A673 (cell line): ENCODE results near the gene TECPR2. TPM values are rescaled to one million over a fixed set of nuclear protein-coding genes. Genes with fewer than 3 reads are reported as not detected.

Experiments
- BruUV-seq: library from RNA; stranded (reverse); fragments of 400-500 nt; replicated peaks from 2 replicates; lab custom pipeline; 2021; lab: Mats Ljungman, UMichigan
- CTCF ChIA-PET: fragments of 300-600 bp; sonication (Branson Sonifier 250); formaldehyde crosslinking; loops from one replicate; lab custom pipeline; 2022; ENCODE audit warnings: antibody characterized with exemption; lab: Charles Lee
- POLR2A ChIA-PET: fragments of 300-600 bp; sonication (Branson Sonifier 250); formaldehyde crosslinking; loops from one replicate; lab custom pipeline; 2022; ENCODE audit warnings: antibody characterized with exemption; ENCODE audit not compliant: low non-redundant PET; lab: Charles Lee
- DNase-seq: peaks from one replicate; pipeline ENCODE4 v3.0.0-alpha.2; 2015; ENCODE audit warnings: low spot score
- H3K27ac ChIP-seq: fragments of 200-600 bp; sonication (generic); 2 replicates; pipeline ENCODE4 v1.5.1; 2016; ENCODE audit warnings: mixed run types, low read depth, mild to moderate bottlenecking, mixed read lengths, antibody characterized with exemption, low read length; ENCODE audit not compliant: poor library complexity, severe bottlenecking
- H3K27me3 ChIP-seq: fragments of 200-600 bp; sonication (generic); replicated peaks from 2 replicates; pipeline ENCODE4 v1.6.1; 2017; ENCODE audit warnings: mixed run types, low read depth, mild to moderate bottlenecking, mixed read lengths, antibody characterized with exemption, low read length; ENCODE audit not compliant: insufficient read depth, poor library complexity
- H3K36me3 ChIP-seq: fragments of 200-600 bp; sonication (generic); 2 replicates; pipeline ENCODE4 v1.6.1; 2016; ENCODE audit warnings: mixed run types, mild to moderate bottlenecking, mixed read lengths, antibody characterized with exemption, low read length; ENCODE audit not compliant: insufficient read depth, poor library complexity, severe bottlenecking
- H3K4me1 ChIP-seq: fragments of 200-600 bp; sonication (generic); 2 replicates; pipeline ENCODE4 v1.6.1; 2017; ENCODE audit warnings: mixed run types, mild to moderate bottlenecking, mixed read lengths, antibody characterized with exemption, low read length; ENCODE audit not compliant: insufficient read depth, poor library complexity, severe bottlenecking
- H3K4me3 ChIP-seq: fragments of 200-600 bp; sonication (generic); 2 replicates; pipeline ENCODE4 v1.5.1; 2016; ENCODE audit warnings: low read depth, mixed run types, mild to moderate bottlenecking, mixed read lengths, low read length; ENCODE audit not compliant: poor library complexity, severe bottlenecking
- H3K9me3 ChIP-seq: fragments of 200-600 bp; sonication (generic); 2 replicates; pipeline ENCODE4 v1.6.1; 2016; ENCODE audit warnings: mixed run types, low read depth, mild to moderate bottlenecking, mixed read lengths, antibody characterized with exemption, low read length; ENCODE audit not compliant: poor library complexity, severe bottlenecking
- CTCF ChIP-seq: fragments of 300-800, 200-600 bp; sonication (generic); conservative IDR thresholded peaks from 2 replicates; pipeline ENCODE4 v1.5.1; 2017; ENCODE audit warnings: low read depth, mild to moderate bottlenecking, antibody characterized with exemption, low read length, moderate library complexity, mixed read lengths
- EZH2 ChIP-seq: fragments of 200-600 bp; sonication (generic); IDR thresholded peaks from 2 replicates; pipeline ENCODE4 v1.6.1; 2017; ENCODE audit warnings: borderline replicate concordance, low read depth, mild to moderate bottlenecking, mixed read lengths, antibody characterized with exemption, low read length; ENCODE audit not compliant: poor library complexity, severe bottlenecking
- intact Hi-C: fragments of 100-400 bp; cut with micrococcal nuclease; formaldehyde crosslinking; loops from one replicate; pipeline ENCODE4 v1.10.0; 2022; ENCODE audit not compliant: unreplicated experiment
- total RNA-seq: library from RNA; stranded (reverse); gene quantifications from 2 replicates; pipeline ENCODE4 v1.2.3, GENCODE V29; 2021

TECPR2 gene
- total RNA-seq, 1 experiment from 2014 or later, result 22.1 TPM

- Histone ChIP-seq H3K27ac (no peak overlapping the region), H3K9me3 (no peaks in the 10 kb centered on the region), H3K27me3 (no peaks in the 10 kb centered on the region), H3K36me3 (no peaks in the 10 kb centered on the region), H3K4me1 (no peaks in the 10 kb centered on the region), H3K4me3 (no peak overlapping the region)
- no TSS peak for BruUV-seq
- DNase-seq, result no peak
- no peak for TF ChIP-seq EZH2
- TF ChIP-seq CTCF, result no peak
- intact Hi-C loops, result no loop called here
- CTCF ChIA-PET, result no interaction called here
- POLR2A ChIA-PET, result no interaction called here
These were observed 133.6 kb downstream of the TECPR2 start for GRCh38 chr14:102496331-102496691.

DNA sequence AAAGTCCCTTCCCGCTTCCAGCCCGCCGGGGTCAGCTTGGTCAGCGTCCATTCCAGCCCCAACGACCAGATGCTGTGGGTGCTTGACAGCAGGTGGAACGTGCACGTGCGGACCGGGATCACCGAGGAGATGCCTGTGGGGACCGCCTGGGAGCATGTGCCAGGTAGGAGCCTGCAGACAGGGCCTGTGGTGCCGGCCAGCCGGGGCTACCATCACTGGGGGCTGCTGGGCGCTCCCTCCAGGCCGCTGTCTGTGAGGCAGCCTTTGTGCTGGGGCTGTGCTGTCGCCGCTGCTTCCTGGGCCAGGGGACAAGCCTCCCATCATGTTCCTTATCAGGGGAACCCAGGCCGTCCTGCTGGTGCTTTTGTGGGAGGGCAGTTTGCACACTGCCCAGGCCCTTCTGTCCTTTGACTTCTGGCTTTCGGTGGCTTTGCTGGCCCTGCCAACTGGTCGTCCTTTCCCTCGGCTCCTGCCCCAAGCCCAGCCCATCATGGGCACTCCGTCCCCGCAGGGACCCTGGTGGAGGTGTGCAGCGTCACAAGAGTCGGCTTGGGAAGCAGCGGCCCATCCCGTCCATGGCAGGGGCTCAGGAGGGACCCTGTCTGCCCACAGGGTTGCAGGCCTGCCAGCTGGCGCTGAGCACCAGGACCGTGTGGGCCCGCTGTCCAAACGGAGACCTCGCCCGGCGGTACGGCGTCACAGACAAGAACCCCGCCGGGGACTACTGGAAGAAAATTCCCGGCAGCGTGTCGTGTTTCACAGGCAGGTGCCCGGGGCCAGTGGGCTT, 134.4 kb downstream of the TECPR2 start:
- ChIA-PET CTCF (no interaction called here), POLR2A (no interaction called here)
- intact Hi-C loops, result no loop called here
- H3K4me1 ChIP-seq, result no peaks in the 10 kb centered on the region
- H3K9me3 ChIP-seq, result no peaks in the 10 kb centered on the region
- no peak overlapping the region for H3K4me3 ChIP-seq
- BruUV-seq, result no TSS peak
- DNase-seq, result no peak
- H3K27me3 ChIP-seq, result no peaks in the 10 kb centered on the region
- TF ChIP-seq EZH2 (no peak), CTCF (no peak)
- H3K27ac ChIP-seq, result no peak overlapping the region
- no peaks in the 10 kb centered on the region for H3K36me3 ChIP-seq

DNA sequence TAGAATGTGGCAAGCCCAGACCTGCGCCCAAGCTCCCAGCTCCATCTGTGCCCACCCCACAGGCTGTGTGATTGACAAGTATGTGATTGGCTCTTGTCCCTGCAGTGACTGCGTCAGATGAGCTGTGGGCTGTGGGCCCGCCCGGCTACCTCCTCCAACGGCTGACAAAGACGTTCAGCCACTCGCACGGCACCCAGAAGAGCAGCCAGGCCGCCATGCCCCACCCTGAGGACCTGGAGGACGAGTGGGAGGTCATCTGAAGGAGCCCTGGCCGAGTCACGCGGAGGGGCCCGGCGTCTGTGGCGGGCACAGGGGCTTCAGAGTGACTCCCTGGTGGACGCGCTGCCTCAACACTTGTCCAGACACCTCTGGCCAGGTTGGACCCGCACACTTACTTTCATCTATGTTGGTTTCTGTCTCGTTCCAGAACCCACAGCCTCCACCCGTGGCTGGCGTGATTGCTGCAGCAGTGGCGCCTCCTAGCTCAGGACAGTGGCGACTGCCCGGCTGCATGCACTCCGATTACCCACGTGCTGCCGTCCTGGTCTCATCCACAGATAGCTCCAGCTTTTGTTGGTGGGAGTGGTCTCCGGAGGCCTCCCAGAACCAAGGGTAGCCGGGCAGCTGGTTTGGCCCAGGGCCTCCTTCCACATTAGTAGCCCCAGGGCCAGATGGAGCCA, 135.4 kb downstream of the TECPR2 start:
- Histone ChIP-seq H3K27me3 (no peaks in the 10 kb centered on the region), H3K36me3 (no peaks in the 10 kb centered on the region), H3K4me1 (no peaks in the 10 kb centered on the region), H3K9me3 (no peaks in the 10 kb centered on the region), H3K27ac (no peak overlapping the region), H3K4me3 (no peak overlapping the region)
- peak; percentile 53 for TF ChIP-seq CTCF
- no peak for TF ChIP-seq EZH2
- intact Hi-C loops, result no loop called here
- BruUV-seq, result no TSS peak
- CTCF ChIA-PET, result interaction anchor here (0.6 kb wide), 1 partner anchor 60 kb away, joined by 4 read pairs; no protein-coding TSS in a partner anchor
- POLR2A ChIA-PET, result no interaction called here
- DNase-seq, result peak; percentile 37
